H9 (cell line): ENCODE results near the gene HMGN4. TPM values are rescaled to one million over a fixed set of nuclear protein-coding genes. Genes with fewer than 3 reads are reported as not detected.

ENCODE experiments used
- DNase-seq: peaks from one replicate; pipeline ENCODE4 v3.0.0-alpha.2; 2017
- H2AFZ ChIP-seq: one replicate; pipeline ENCODE4 v1.6.1; 2013; ENCODE audit warnings: mild to moderate bottlenecking, low read length, control low read depth, moderate library complexity
- H2AK5ac ChIP-seq: 2 replicates; pipeline ENCODE4 v1.6.1; 2013; ENCODE audit warnings: low read length, control low read depth, mixed read lengths; ENCODE audit not compliant: insufficient read length
- H2BK120ac ChIP-seq: one replicate; pipeline ENCODE4 v1.6.1; 2013; ENCODE audit warnings: low read depth, mild to moderate bottlenecking, low read length, control low read depth, inconsistent platforms; ENCODE audit not compliant: poor library complexity, severe bottlenecking
- H2BK12ac ChIP-seq: 2 replicates; pipeline ENCODE4 v1.6.1; 2013; ENCODE audit warnings: low read length, control low read depth, mixed read lengths, low read depth; ENCODE audit not compliant: insufficient read length
- H2BK15ac ChIP-seq: 2 replicates; pipeline ENCODE4 v1.6.1; 2013; ENCODE audit warnings: low read depth, low read length, control low read depth
- H2BK20ac ChIP-seq: one replicate; pipeline ENCODE4 v1.6.1; 2013; ENCODE audit warnings: low read depth, mild to moderate bottlenecking, low read length, control low read depth, inconsistent platforms; ENCODE audit not compliant: poor library complexity, severe bottlenecking
- H2BK5ac ChIP-seq: 2 replicates; pipeline ENCODE4 v1.6.1; 2013; ENCODE audit warnings: low read length, control low read depth, mixed read lengths; ENCODE audit not compliant: insufficient read length
- H3K14ac ChIP-seq: 2 replicates; pipeline ENCODE4 v1.6.1; 2013; ENCODE audit warnings: low read length, control low read depth; ENCODE audit not compliant: insufficient read depth
- H3K18ac ChIP-seq: 2 replicates; pipeline ENCODE4 v1.6.1; 2013; ENCODE audit warnings: low read depth, mild to moderate bottlenecking, mixed read lengths, low read length, control low read depth; ENCODE audit not compliant: insufficient read length
- H3K23ac ChIP-seq: 2 replicates; pipeline ENCODE4 v1.6.1; 2013; ENCODE audit warnings: low read length, control low read depth, mixed read lengths, low read depth; ENCODE audit not compliant: insufficient read length
- H3K23me2 ChIP-seq: 2 replicates; pipeline ENCODE4 v1.6.1; 2013; ENCODE audit warnings: low read depth, mild to moderate bottlenecking, mixed read lengths, low read length, control low read depth; ENCODE audit not compliant: insufficient read length, poor library complexity, severe bottlenecking
- H3K27ac ChIP-seq: 2 replicates; pipeline ENCODE4 v1.5.1; 2013; ENCODE audit warnings: low read length, control low read depth, mixed read lengths, low read depth; ENCODE audit not compliant: insufficient read length
- H3K27me3 ChIP-seq: 2 replicates; pipeline ENCODE4 v1.6.1; 2013; ENCODE audit warnings: low read length, control low read depth, inconsistent platforms; ENCODE audit not compliant: insufficient read depth
- H3K4ac ChIP-seq: 2 replicates; pipeline ENCODE4 v1.6.1; 2013; ENCODE audit warnings: low read depth, mild to moderate bottlenecking, control low read depth, inconsistent platforms, low read length, moderate library complexity
- H3K4me1 ChIP-seq: 2 replicates; pipeline ENCODE4 v1.6.1; 2013; ENCODE audit warnings: low read length, control low read depth, inconsistent platforms; ENCODE audit not compliant: insufficient read depth
- H3K4me2 ChIP-seq: 2 replicates; pipeline ENCODE4 v1.6.1; 2013; ENCODE audit warnings: low read length, control low read depth, mixed read lengths; ENCODE audit not compliant: insufficient read length, insufficient read depth
- H3K56ac ChIP-seq: 2 replicates; pipeline ENCODE4 v1.6.1; 2013; ENCODE audit warnings: low read depth, mild to moderate bottlenecking, mixed read lengths, low read length, control low read depth; ENCODE audit not compliant: insufficient read length
- H3K79me1 ChIP-seq: 2 replicates; pipeline ENCODE4 v1.6.1; 2013; ENCODE audit warnings: low read depth, mild to moderate bottlenecking, moderate library complexity, low read length, control low read depth, inconsistent platforms; ENCODE audit not compliant: insufficient read depth, poor library complexity, severe bottlenecking
- H3K79me2 ChIP-seq: 2 replicates; pipeline ENCODE4 v1.6.1; 2013; ENCODE audit warnings: low read length, control low read depth, inconsistent platforms; ENCODE audit not compliant: insufficient read depth
- H3K9ac ChIP-seq: 2 replicates; pipeline ENCODE4 v1.6.1; 2013; ENCODE audit warnings: low read length, control low read depth, mixed read lengths; ENCODE audit not compliant: insufficient read length; ENCODE audit errors: extremely low read depth
- H3K9me3 ChIP-seq: one replicate; pipeline ENCODE4 v1.6.1; 2013; ENCODE audit warnings: low read depth, low read length, inconsistent platforms; ENCODE audit not compliant: control insufficient read depth
- H3T11ph ChIP-seq: one replicate; pipeline ENCODE4 v1.6.1; 2013; ENCODE audit warnings: mild to moderate bottlenecking, low read length, control low read depth, inconsistent platforms
- H4K20me1 ChIP-seq: one replicate; pipeline ENCODE4 v1.6.1; 2013; ENCODE audit not compliant: control insufficient read depth, insufficient read length, insufficient read depth
- H4K5ac ChIP-seq: 2 replicates; pipeline ENCODE4 v1.6.1; 2013; ENCODE audit warnings: low read depth, mild to moderate bottlenecking, mixed read lengths, low read length, control low read depth; ENCODE audit not compliant: insufficient read length
- H4K8ac ChIP-seq: replicated peaks from 2 replicates; pipeline ENCODE4 v1.6.1; 2013; ENCODE audit warnings: low read length, control low read depth, mixed read lengths, low read depth; ENCODE audit not compliant: insufficient read length
- H4K91ac ChIP-seq: 2 replicates; pipeline ENCODE4 v1.6.1; 2013; ENCODE audit warnings: low read depth, mild to moderate bottlenecking, moderate library complexity, mixed read lengths, low read length, control low read depth; ENCODE audit not compliant: insufficient read length
- H3K27ac Mint-ChIP-seq, 3 experiments: 2 replicates in 2 of 3; 3 replicates in 1 of 3; pipeline ENCODE4 v1.8.0; 2020 to 2021; ENCODE audit warnings: mixed read lengths in 3 of 3, mild to moderate bottlenecking in 1 of 3, moderate library complexity in 1 of 3
- H3K27me3 Mint-ChIP-seq: 2 replicates; pipeline ENCODE4 v1.8.0; 2021; ENCODE audit warnings: low read depth, mild to moderate bottlenecking, moderate library complexity, mixed read lengths
- H3K36me3 Mint-ChIP-seq, 3 experiments: 2 replicates in 2 of 3; 3 replicates in 1 of 3; pipeline ENCODE4 v1.8.0; 2020 to 2021; ENCODE audit warnings: low read depth in 3 of 3, mixed read lengths in 3 of 3; ENCODE audit not compliant: insufficient read depth in 1 of 3
- H3K4me1 Mint-ChIP-seq, 2 experiments: 2 replicates each; pipeline ENCODE4 v1.8.0; 2020; ENCODE audit warnings: mixed read lengths in 2 of 2
- H3K4me3 Mint-ChIP-seq, 2 experiments: 2 replicates in 1 of 2; 3 replicates in 1 of 2; pipeline ENCODE4 v1.8.0; 2020 to 2021; ENCODE audit warnings: mild to moderate bottlenecking in 2 of 2, mixed read lengths in 2 of 2, moderate library complexity in 1 of 2
- H3K9me3 Mint-ChIP-seq, 2 experiments: 2 replicates in 1 of 2; 3 replicates in 1 of 2; pipeline ENCODE4 v1.8.0; 2020; ENCODE audit warnings: mild to moderate bottlenecking in 2 of 2, mixed read lengths in 2 of 2, moderate library complexity in 1 of 2
- WGBS: extraction: QIAGEN DNeasy Blood & Tissue Kit; methylation state at CpG from one replicate; pipeline ENCODE4 v1.1.7; 2013; ENCODE audit warnings: missing lambda C conversion rate, low lambda C conversion rate, mixed read lengths; ENCODE audit not compliant: insufficient read length; ENCODE audit errors: extremely low coverage; 5-methylcytosine and 5-hydroxymethylcytosine counted together
- total RNA-seq: library from RNA; stranded (reverse); gene quantifications from 2 replicates; pipeline ENCODE4 v1.2.1, GENCODE V29; 2021
- TF ChIP-seq, protein P1 (sequence below): fragments of 200-600 bp; sonication (generic); conservative IDR thresholded peaks from 3 replicates; pipeline ENCODE4 v1.8.0; 2021; ENCODE audit warnings: antibody characterized with exemption, mild to moderate bottlenecking

Gene HMGN4
- total RNA-seq, 1 experiment from 2014 or later: 50.4 TPM

DNA sequence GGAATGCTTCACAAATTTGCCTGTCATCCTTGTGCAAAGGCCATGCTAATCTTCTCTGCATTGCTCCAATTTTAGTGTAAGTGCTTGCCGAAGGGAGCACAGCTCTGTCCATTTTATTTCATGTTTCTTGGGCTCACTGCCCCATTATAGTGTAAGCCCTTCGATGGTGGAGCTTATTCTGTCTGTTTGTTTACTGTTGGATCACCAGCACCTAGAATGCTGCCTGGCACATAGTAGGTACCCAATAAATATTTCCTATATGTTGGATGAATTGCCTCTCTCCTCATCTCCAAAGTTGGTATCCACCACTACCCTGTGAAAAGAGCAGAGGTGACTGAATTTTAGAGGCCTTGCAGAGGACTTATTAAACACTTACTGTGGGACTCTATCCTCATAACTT, 18.8 kb upstream of the HMGN4 start:
- Mint-ChIP-seq H3K4me3 (no peak overlapping the region), H3K4me1 (peaks cover 24 to 25% of the 10 kb centered on the region in 2 experiments), H3K27me3 (peaks cover 2% of the 10 kb centered on the region), H3K36me3 (no peaks in the 10 kb centered on the region; a peak in 1 of 7 replicates), H3K27ac (no peak overlapping the region), H3K9me3 (no peaks in the 10 kb centered on the region; a peak in 1 of 5 replicates)
- H2BK120ac ChIP-seq: no peak overlapping the region
- no peaks in the 10 kb centered on the region for H3K9me3 ChIP-seq
- no peak overlapping the region for H3K4ac ChIP-seq
- H3K23ac ChIP-seq: no peak overlapping the region
- no peak overlapping the region for H2AK5ac ChIP-seq
- no peak overlapping the region for H2BK12ac ChIP-seq
- H4K8ac ChIP-seq: no peak overlapping the region
- H3K23me2 ChIP-seq: peaks cover 5% of the 10 kb centered on the region
- H3K79me2 ChIP-seq: no peaks in the 10 kb centered on the region
- H3K14ac ChIP-seq: no peak overlapping the region
- H2BK5ac ChIP-seq: no peak overlapping the region
- no peak overlapping the region for H3T11ph ChIP-seq
- no peak overlapping the region for H3K27ac ChIP-seq
- H3K9ac ChIP-seq: no peak overlapping the region
- TF ChIP-seq, protein P1, sequence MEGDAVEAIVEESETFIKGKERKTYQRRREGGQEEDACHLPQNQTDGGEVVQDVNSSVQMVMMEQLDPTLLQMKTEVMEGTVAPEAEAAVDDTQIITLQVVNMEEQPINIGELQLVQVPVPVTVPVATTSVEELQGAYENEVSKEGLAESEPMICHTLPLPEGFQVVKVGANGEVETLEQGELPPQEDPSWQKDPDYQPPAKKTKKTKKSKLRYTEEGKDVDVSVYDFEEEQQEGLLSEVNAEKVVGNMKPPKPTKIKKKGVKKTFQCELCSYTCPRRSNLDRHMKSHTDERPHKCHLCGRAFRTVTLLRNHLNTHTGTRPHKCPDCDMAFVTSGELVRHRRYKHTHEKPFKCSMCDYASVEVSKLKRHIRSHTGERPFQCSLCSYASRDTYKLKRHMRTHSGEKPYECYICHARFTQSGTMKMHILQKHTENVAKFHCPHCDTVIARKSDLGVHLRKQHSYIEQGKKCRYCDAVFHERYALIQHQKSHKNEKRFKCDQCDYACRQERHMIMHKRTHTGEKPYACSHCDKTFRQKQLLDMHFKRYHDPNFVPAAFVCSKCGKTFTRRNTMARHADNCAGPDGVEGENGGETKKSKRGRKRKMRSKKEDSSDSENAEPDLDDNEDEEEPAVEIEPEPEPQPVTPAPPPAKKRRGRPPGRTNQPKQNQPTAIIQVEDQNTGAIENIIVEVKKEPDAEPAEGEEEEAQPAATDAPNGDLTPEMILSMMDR: no peak
- no peak overlapping the region for H3K18ac ChIP-seq
- no peaks in the 10 kb centered on the region for H3K79me1 ChIP-seq
- H4K91ac ChIP-seq: no peak overlapping the region
- no peak overlapping the region for H2AFZ ChIP-seq
- no peak overlapping the region for H3K4me2 ChIP-seq
- DNase-seq: no peak
- H2BK15ac ChIP-seq: no peak overlapping the region
- no peak overlapping the region for H2BK20ac ChIP-seq
- no CpG with 5 or more reads among the region's 2 CpGs for WGBS
- H3K27me3 ChIP-seq: no peaks in the 10 kb centered on the region
- no peaks in the 10 kb centered on the region for H3K4me1 ChIP-seq
- no peaks in the 10 kb centered on the region for H4K20me1 ChIP-seq
- no peak overlapping the region for H3K56ac ChIP-seq
- H4K5ac ChIP-seq: no peak overlapping the region
